Glutamatergic neuron (in vitro differentiated cells): Measurements from ENCODE around the gene PPP6R2. TPM values are rescaled to one million over a fixed set of nuclear protein-coding genes. Genes with fewer than 3 reads are reported as not detected.
"Not testable (repeated sequence)": the region's sequence is repeated elsewhere in the genome, so short reads cannot be mapped to it uniquely, and the experiment has no call there.

Experiments
- DNase-seq: peaks from one replicate; pipeline ENCODE4 v3.0.0; 2022
- H3K27ac Mint-ChIP-seq: one replicate; pipeline ENCODE4 v1.8.0; 2020; ENCODE audit warnings: mild to moderate bottlenecking, mixed read lengths, inconsistent platforms; ENCODE audit not compliant: unreplicated experiment
- H3K27me3 Mint-ChIP-seq: one replicate; pipeline ENCODE4 v1.8.0; 2020; ENCODE audit warnings: mild to moderate bottlenecking, moderate library complexity, mixed read lengths, inconsistent platforms; ENCODE audit not compliant: unreplicated experiment
- H3K36me3 Mint-ChIP-seq: one replicate; pipeline ENCODE4 v1.8.0; 2020; ENCODE audit warnings: mild to moderate bottlenecking, mixed read lengths, inconsistent platforms; ENCODE audit not compliant: unreplicated experiment
- H3K4me1 Mint-ChIP-seq: one replicate; pipeline ENCODE4 v1.8.0; 2020; ENCODE audit warnings: mild to moderate bottlenecking, low read depth, mixed read lengths, inconsistent platforms; ENCODE audit not compliant: unreplicated experiment
- H3K4me3 Mint-ChIP-seq: one replicate; pipeline ENCODE4 v1.8.0; 2020; ENCODE audit warnings: mild to moderate bottlenecking, mixed read lengths, inconsistent platforms; ENCODE audit not compliant: unreplicated experiment
- H3K9me3 Mint-ChIP-seq: one replicate; pipeline ENCODE4 v1.8.0; 2020; ENCODE audit warnings: mild to moderate bottlenecking, moderate library complexity, mixed read lengths, inconsistent platforms; ENCODE audit not compliant: unreplicated experiment
- CTCF ChIP-seq: fragments of 200-600 bp; sonication (generic); IDR thresholded peaks from one replicate; pipeline ENCODE4 v1.5.0; 2021; ENCODE audit not compliant: partially characterized antibody, unreplicated experiment
- total RNA-seq: library from RNA; stranded (reverse); fragmentation: NEBNext Ultra II Directional; extraction: Animal tissue kit (Norgen Biotek cat#: 25700); gene quantifications from one replicate; pipeline ENCODE4 v1.2.1, GENCODE V29; 2021; ENCODE audit not compliant: unreplicated experiment

Gene PPP6R2
- total RNA-seq, 1 donor from 2014 or later: 122 TPM

DNA sequence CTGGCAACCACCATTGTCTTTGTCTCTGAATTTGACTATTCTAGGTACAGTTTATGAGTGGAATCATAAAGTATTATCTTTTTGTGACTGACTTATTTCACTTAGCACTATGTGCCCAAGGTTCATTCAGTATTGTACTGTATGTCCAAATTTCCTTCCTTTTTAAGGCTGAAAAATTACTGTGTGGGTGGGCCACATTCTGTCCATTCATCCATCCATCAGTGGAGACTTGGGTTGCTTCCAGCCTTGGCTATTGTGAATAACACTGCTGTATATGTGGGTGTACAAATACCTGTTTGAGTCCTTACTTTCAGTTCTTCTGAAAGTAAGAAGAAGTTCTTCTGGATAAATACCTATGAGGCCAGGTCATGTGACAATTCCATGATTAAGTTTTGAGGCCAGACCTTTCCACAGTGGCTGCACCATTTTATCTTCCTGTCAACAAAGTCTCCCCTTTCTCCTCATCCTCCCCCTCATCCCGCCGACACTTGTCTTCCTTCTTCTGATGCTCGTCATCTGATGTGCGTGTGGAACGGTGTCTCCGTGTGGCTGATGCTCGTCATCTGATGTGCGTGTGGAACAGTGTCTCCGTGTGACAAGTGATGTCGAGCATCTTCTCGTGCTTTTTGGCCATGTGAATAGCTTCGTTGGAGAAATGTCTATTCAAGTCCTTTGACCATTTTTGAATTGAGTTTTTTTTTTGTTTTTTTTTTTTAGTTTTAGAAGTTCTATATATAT, 82.2 kb downstream of the PPP6R2 start:
- TF ChIP-seq CTCF: no peak
- Mint-ChIP-seq H3K27ac (no peak overlapping the region), H3K4me3 (no peak overlapping the region), H3K9me3 (peaks cover 2% of the 10 kb centered on the region), H3K27me3 (peaks cover 2% of the 10 kb centered on the region), H3K36me3 (peaks cover 14% of the 10 kb centered on the region), H3K4me1 (no peaks in the 10 kb centered on the region)
- no peak for DNase-seq

DNA sequence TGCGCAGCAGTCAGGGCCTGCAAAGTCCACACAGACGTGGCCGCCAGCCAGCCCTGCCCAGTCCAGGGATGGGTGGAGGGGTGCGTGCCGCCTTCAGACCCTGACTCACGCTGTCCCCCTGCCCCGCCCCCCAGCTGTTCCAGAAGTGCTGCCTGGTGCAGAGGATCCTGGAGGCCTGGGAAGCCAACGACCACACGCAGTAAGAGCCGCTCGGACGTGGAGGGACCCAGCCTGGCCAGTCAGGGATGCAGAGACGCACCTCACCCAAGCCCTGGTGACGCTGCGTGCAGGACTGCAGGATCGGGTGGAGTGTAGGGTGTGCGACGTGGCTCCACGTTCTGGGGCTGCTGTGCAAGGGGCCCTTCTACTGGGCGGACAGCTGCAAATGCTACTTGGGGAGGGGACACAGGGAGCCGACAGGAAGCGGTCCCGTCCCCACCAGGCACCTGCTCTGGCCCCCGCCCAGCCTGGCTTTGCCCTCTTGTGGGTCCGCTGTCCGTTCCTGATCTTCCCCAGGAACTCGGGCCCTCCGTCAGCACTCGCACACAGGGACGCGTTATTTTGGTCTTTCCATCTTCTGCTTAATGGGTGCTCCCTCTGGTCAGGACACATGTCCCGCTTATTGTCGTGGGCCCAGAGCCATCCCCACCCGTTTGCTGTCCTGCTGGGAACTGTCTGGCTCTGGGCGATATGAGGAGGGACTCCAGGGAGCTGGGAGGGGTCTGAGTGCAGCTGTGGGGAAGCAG, 89.2 kb downstream of the PPP6R2 start:
- H3K9me3 Mint-ChIP-seq: peaks cover 4% of the 10 kb centered on the region
- no peaks in the 10 kb centered on the region for H3K4me1 Mint-ChIP-seq
- H3K4me3 Mint-ChIP-seq: no peak overlapping the region
- peaks cover 4% of the 10 kb centered on the region for H3K36me3 Mint-ChIP-seq
- no peak for TF ChIP-seq CTCF
- no peak overlapping the region for H3K27ac Mint-ChIP-seq
- no peak for DNase-seq
- H3K27me3 Mint-ChIP-seq: peaks cover 4% of the 10 kb centered on the region

- not testable (repeated sequence) for H3K36me3 Mint-ChIP-seq, H3K27me3 Mint-ChIP-seq, H3K9me3 Mint-ChIP-seq
Measured at GRCh38 chr22:50432877-50433510, 89.9 kb downstream of the PPP6R2 start.

GRCh38 chr22:50434849-50435248, 91.7 kb downstream of the PPP6R2 start:
- H3K4me1 Mint-ChIP-seq: no peaks in the 10 kb centered on the region
- peaks cover 5% of the 10 kb centered on the region for H3K27me3 Mint-ChIP-seq
- no peaks in the 10 kb centered on the region for H3K36me3 Mint-ChIP-seq
- TF ChIP-seq CTCF: no peak
- H3K9me3 Mint-ChIP-seq: peaks cover 6% of the 10 kb centered on the region
- DNase-seq: no peak
- H3K4me3 Mint-ChIP-seq: no peak overlapping the region
- no peak overlapping the region for H3K27ac Mint-ChIP-seq

More at GRCh38 chr22:50432877-50433510, 89.9 kb downstream of the PPP6R2 start:
- not testable (repeated sequence) for H3K4me1 Mint-ChIP-seq, H3K4me3 Mint-ChIP-seq, DNase-seq, H3K27ac Mint-ChIP-seq

- Mint-ChIP-seq H3K4me3 (no peak overlapping the region), H3K9me3 (peaks cover 6% of the 10 kb centered on the region), H3K4me1 (no peaks in the 10 kb centered on the region), H3K27me3 (peaks cover 5% of the 10 kb centered on the region), H3K27ac (no peak overlapping the region), H3K36me3 (no peaks in the 10 kb centered on the region)
- no peak for TF ChIP-seq CTCF
- no peak for DNase-seq
Measured at GRCh38 chr22:50435291-50436014, 92.3 kb downstream of the PPP6R2 start.
